Left cardiac atrium (tissue), 4 donors: ENCODE measurements around the gene SNTG2. TPM values are rescaled to one million over a fixed set of nuclear protein-coding genes. Genes with fewer than 3 reads are reported as not detected.
"Not testable (repeated sequence)": the region's sequence is repeated elsewhere in the genome, so short reads cannot be mapped to it uniquely, and the experiment has no call there.

Experiments used
- ATAC-seq, 2 donors: fragments of 200-7000 bp; cut with Tn5 transposase; one replicate each; pipeline ENCODE4 v1.9.1; 2020; ENCODE audit warnings: mild to moderate bottlenecking in 2 of 2, moderate library complexity in 2 of 2
- DNase-seq: peaks from one replicate; pipeline ENCODE4 v3.0.0-alpha.2; 2020
- intact Hi-C, 2 donors: fragments of 100-400 bp; cut with DNase I; formaldehyde crosslinking; loops; one replicate each; pipeline versions ENCODE4 v1.14.1 to v1.15.1; 2022 to 2023
- long read RNA-seq: library from polyadenylated mRNA; unstranded; transcript quantifications from one replicate; pipeline ENCODE4 v2.0.0, GENCODE V29; 2021
- total RNA-seq, 2 donors: library from RNA; stranded (reverse); fragmentation: NEBNext Ultra II Directional; extraction: Animal tissue kit (Norgen Biotek cat#: 25700); gene quantifications; one replicate each; pipeline ENCODE4 v1.2.1, GENCODE V29; 2021
- donor health status: DM: no; HTN: yes; CAD: no.
- donor health status: DM: no; HTN: yes; CAD: no; lungs with severe emphysema.
- donor health status: DM: yes; HTN: yes; CAD: no.
- donor health status: Dilated cardiomyopathy.

SNTG2 gene
- total RNA-seq: 1 to 10 TPM; 1.6 to 2.9 TPM
- long read RNA-seq: 0 reads

GRCh38 chr2:950080-950966, at the start of gene SNTG2:
SNTG2 (plus strand) TSS chr2:950849; CDS start chr2:950997, 148 bp downstream.
- intact Hi-C loops: loop anchor here (5.0 kb wide), 1 partner anchor 597 kb away; no protein-coding TSS in a partner anchor
- ATAC-seq: peak; percentile 90 to 93
- peak; percentile 45 for DNase-seq

DNA sequence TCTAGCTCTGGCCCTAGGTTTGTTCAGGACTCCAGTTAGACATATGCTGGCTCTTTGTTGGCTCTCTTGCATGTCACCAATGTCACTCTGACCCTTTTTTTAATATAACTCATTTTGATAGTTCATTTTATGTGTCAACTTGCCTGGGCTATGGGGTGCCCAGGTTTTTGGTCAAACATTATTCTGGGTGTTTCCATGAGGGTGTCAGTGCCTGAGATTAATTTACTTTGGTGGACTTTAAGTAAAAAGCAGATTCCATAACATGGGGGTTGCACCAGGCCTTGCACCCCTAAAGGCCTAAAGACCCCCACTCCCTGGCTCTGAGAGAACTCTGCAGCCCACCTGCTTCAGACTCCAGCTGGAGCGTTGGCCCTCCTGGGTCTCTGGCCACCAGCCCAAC, 48.1 kb upstream of the SNTG2 start:
- ATAC-seq (no peak), DNase-seq (no peak)
- intact Hi-C loops: no loop called here

DNA sequence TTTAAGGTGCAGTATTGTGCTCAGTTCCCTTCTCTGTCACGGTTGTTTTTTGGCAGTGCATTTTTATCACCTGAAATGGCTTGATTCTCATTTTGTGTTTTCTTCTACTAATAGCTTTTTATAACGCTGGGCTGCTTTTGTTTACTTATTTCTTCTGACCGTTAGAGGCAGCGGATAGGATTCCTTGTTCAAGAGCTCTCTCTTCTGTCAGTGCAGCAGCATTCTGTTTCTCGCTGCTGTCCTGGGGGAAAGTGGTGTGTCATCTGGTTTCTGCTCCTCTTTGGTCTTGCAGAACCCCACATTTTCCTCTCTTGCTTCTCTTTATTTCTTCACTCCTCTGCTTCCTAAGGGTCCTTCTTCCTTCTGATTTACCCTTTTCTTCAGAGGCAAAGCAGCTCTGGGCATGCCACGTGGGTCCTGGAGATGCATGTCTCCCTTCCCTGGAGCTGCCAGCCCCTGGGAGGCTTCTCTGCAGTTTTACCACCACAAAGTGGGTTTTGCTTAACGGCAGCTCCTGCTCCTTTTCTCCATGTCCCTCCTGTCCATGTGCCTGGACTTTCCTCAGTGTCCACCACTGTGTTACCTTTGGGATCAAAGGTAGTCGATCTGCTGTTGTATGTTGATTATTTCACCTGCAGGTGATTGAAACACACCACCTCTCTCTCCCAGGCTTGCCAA, 47.3 kb upstream of the SNTG2 start:
- ATAC-seq (no peak), DNase-seq (no peak)
- intact Hi-C loops: no loop called here

- intact Hi-C loops: no loop called here
- no peak for DNase-seq
- no peak for ATAC-seq
These were observed 46.2 kb upstream of the SNTG2 start for GRCh38 chr2:904246-905024.

GRCh38 chr2:905091-905832, 45.4 kb upstream of the SNTG2 start:
- ATAC-seq (no peak), DNase-seq (no peak)
- intact Hi-C loops: no loop called here

- DNase-seq (no peak), ATAC-seq (no peak)
- intact Hi-C loops: no loop called here
These were observed 44.9 kb upstream of the SNTG2 start for GRCh38 chr2:905833-906140.

- no peak for ATAC-seq
- intact Hi-C loops: no loop called here
- DNase-seq: no peak
These were observed 42.9 kb upstream of the SNTG2 start for GRCh38 chr2:907706-908105.

DNA sequence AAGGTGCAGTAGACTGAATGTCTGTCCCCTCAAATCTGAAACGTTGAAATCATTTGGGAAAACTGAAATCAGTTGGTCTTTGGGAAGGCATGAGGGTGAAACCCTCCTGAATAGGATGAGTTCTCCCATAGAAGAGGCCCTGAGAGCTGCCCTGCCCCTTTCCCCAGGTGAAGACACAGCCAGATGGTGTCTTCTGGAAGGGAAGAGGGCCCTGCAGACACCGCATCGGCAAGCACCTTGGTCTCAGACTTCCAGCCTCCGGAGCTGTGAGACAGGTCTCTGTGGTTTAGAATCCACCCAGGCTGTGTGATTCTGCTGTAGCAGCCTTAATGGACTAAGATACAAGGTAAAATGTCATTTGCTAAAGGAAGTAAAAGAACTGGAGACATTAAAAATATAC, 42.1 kb upstream of the SNTG2 start:
- intact Hi-C loops: no loop called here
- ATAC-seq: no peak
- DNase-seq: no peak

- intact Hi-C loops, DNase-seq, ATAC-seq: not testable (repeated sequence)
These were observed 40.8 kb upstream of the SNTG2 start for GRCh38 chr2:909764-910379.

- intact Hi-C loops: no loop called here
These were observed 40.0 kb upstream of the SNTG2 start for GRCh38 chr2:910698-911097.

DNA sequence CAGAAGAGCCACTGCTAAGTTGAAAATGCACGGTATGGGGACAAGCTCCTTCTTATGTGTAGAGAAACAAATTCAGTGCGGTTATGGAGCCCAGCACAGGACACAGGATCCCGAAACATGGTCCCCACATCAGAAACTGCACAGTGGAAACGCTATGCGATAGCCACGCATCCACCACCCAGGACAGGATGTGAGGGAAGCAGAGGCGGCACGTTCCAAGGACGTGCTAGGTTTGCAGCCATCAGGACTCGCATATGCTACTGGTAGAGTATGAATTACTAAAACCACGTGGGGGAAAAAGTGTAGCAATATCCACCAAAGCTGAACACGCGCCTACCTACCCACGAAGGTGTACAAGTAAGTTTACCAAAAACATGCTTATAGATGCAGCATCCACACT, 34.7 kb upstream of the SNTG2 start:
- intact Hi-C loops: no loop called here
- no peak for DNase-seq
- ATAC-seq: no peak

More at GRCh38 chr2:910698-911097, 40.0 kb upstream of the SNTG2 start:
- ATAC-seq (no peak), DNase-seq (no peak)

DNA sequence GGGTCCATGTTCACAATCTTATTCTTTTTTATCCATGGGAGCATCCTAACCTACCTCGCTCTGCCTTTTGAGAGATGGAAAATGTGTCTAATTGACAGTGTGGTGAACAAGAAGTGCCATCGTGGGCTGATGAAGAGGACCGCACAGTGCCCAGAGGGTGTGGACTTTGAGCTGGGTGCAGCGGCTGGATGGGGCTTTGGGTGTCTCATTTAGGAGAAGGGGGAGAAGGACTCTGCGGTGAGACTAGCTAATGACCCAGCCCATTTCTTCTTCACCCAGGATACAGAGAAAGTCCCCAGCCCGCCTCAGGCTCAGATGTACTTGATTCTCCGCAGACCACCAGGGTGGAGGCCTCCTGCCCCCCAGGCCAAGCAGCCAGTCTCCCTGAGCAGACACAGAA, 33.7 kb upstream of the SNTG2 start:
- intact Hi-C loops: no loop called here
- DNase-seq (no peak), ATAC-seq (no peak)

DNA sequence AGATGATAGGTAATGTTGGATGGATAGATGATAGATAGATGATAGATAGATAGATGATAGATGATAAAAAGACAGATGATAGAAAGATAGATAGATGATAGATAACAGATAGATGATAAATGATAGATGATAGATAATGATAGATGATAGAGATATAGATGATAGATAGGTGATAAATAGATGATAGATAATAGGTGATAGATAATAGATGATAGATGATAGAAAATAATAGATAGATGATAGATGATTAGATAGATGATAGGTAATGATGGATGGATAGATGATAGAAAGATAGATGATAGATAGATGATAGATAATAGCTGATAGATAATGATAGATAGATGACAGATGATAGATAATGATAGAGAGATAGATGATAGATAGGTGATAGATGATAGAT, 31.0 kb upstream of the SNTG2 start:
- no peak for ATAC-seq
- intact Hi-C loops: no loop called here
- DNase-seq: no peak

DNA sequence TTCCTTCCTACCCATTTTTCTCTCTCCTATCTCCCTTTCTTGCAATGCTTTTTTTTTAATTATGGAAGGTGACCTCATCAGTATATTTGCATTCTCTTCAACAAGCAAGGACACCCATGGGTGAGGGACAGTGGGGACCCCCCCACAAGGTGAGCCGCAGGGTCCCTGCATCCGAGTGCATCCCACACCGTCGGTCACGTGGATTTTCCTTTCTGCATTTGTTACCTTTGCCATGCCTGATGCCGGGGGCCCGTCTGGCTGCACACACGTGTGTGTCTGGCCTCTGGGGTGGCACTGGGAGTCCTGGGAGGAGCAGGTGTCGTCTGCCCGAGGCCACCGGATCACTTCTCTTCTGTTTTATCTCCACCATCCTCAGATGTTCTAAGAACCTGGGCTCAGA, 30.1 kb upstream of the SNTG2 start:
- DNase-seq (no peak), ATAC-seq (no peak)
- intact Hi-C loops: no loop called here

GRCh38 chr2:920999-921398, 29.6 kb upstream of the SNTG2 start:
- ATAC-seq (no peak), DNase-seq (no peak)
- intact Hi-C loops: no loop called here

GRCh38 chr2:922185-922584, 28.5 kb upstream of the SNTG2 start:
- no peak for ATAC-seq
- intact Hi-C loops: no loop called here
- no peak for DNase-seq

DNA sequence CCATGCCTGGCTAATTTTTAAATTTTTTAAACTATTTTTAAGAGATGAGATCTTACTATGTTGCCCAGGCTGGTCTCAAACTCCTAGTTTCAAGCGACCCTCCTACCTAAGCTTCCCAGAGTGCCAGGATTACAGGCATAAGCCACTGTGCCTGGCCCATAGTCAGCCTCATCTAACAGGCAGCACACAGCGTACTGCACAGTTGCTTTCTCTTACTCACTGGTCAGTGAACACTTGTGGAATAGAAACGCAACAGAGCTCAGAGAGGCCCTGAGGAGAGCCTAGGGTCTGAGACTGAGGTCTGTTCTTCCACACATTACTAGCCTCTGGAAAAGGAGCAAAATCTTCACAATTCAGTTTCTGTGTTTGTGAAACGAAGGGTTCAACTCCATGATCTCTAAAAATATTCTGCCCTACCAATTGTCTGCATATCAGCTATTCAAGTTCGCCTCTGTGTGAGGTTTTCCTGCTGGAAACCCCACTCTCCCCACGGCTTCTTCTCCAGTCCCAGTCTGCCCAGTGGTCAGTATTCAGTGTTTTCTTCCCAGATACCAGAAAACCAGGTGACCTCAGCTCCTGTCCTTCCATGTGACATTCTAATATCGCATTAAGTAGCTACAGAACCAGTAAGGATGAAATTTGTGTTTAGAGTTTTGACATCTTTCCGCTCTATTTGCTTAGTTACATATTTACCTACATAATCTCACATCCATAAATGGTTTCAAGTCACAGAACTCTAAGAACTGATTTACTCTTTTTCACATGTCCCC, 26.6 kb upstream of the SNTG2 start:
- DNase-seq (no peak), ATAC-seq (no peak)
- intact Hi-C loops: no loop called here

GRCh38 chr2:924701-925100, 25.9 kb upstream of the SNTG2 start:
- DNase-seq: no peak
- intact Hi-C loops: no loop called here
- no peak for ATAC-seq
